ENCODE results near the gene ZNF732.

The ZNF732 gene

DNA sequence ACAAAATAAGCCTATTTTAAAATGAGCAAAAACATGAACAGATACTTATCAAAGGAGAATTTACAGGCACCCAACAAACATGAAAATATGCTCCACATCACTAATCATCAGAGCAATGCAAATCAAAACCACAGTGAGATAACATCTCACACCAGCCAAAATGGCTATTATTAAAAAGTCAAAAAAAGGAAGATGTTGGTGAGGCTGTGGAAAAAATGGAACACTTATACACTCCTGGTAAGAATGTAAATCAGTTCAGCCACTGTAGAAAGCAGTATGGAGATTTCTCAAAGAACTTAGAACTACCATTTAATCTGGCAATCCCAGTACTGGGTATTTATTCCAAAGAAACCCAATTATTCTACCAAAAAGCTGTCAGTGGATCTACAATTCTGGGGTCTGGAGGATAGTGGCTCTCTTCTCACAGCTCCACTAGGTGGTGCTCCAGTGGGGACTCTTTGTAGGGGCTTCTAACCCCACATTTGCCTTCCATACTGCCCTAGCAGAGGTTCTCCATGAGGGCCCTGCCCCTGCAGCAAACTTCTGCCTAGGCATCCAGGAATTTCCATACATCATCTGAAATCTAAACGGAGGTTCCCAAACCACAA lies 9.1 kb upstream of the ZNF732 start:
- ATAC-seq: no peak
- TF ChIP-seq ZNF8 (CRISPR knock-in tag; IDR thresholded peaks at IDR 0.05): no peak
- TF ChIP-seq SNAI2 (CRISPR knock-in tag; IDR thresholded peaks at IDR 0.05): no peak
- TF ChIP-seq, protein P1, sequence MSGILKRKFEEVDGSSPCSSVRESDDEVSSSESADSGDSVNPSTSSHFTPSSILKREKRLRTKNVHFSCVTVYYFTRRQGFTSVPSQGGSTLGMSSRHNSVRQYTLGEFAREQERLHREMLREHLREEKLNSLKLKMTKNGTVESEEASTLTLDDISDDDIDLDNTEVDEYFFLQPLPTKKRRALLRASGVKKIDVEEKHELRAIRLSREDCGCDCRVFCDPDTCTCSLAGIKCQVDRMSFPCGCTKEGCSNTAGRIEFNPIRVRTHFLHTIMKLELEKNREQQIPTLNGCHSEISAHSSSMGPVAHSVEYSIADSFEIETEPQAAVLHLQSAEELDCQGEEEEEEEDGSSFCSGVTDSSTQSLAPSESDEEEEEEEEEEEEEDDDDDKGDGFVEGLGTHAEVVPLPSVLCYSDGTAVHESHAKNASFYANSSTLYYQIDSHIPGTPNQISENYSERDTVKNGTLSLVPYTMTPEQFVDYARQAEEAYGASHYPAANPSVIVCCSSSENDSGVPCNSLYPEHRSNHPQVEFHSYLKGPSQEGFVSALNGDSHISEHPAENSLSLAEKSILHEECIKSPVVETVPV (CRISPR knock-in tag; IDR thresholded peaks at IDR 0.05): no peak
- no peak for TF ChIP-seq TCF4 (CRISPR knock-in tag; IDR thresholded peaks at IDR 0.05; ENCODE audit: borderline replicate concordance)
- TF ChIP-seq, protein P2, sequence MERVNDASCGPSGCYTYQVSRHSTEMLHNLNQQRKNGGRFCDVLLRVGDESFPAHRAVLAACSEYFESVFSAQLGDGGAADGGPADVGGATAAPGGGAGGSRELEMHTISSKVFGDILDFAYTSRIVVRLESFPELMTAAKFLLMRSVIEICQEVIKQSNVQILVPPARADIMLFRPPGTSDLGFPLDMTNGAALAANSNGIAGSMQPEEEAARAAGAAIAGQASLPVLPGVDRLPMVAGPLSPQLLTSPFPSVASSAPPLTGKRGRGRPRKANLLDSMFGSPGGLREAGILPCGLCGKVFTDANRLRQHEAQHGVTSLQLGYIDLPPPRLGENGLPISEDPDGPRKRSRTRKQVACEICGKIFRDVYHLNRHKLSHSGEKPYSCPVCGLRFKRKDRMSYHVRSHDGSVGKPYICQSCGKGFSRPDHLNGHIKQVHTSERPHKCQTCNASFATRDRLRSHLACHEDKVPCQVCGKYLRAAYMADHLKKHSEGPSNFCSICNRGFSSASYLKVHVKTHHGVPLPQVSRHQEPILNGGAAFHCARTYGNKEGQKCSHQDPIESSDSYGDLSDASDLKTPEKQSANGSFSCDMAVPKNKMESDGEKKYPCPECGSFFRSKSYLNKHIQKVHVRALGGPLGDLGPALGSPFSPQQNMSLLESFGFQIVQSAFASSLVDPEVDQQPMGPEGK (CRISPR knock-in tag; IDR thresholded peaks at IDR 0.05; ENCODE audit: borderline replicate concordance): no peak
- TF ChIP-seq ESRRG (CRISPR knock-in tag; IDR thresholded peaks at IDR 0.05): no peak
- no peak for TF ChIP-seq GLIS3 (CRISPR knock-in tag; IDR thresholded peaks at IDR 0.05)
- TF ChIP-seq TOX (CRISPR knock-in tag; IDR thresholded peaks at IDR 0.05; ENCODE audit: borderline replicate concordance): no peak
- TF ChIP-seq, protein P3, sequence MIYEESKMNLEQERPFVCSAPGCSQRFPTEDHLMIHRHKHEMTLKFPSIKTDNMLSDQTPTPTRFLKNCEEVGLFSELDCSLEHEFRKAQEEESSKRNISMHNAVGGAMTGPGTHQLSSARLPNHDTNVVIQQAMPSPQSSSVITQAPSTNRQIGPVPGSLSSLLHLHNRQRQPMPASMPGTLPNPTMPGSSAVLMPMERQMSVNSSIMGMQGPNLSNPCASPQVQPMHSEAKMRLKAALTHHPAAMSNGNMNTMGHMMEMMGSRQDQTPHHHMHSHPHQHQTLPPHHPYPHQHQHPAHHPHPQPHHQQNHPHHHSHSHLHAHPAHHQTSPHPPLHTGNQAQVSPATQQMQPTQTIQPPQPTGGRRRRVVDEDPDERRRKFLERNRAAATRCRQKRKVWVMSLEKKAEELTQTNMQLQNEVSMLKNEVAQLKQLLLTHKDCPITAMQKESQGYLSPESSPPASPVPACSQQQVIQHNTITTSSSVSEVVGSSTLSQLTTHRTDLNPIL (CRISPR knock-in tag; IDR thresholded peaks at IDR 0.05; ENCODE audit: low read depth): no peak
- no peak for TF ChIP-seq ZNF565 (CRISPR knock-in tag; conservative IDR thresholded peaks at IDR 0.05; ENCODE audit: low read depth)
- TF ChIP-seq ZFP30 (CRISPR knock-in tag; IDR thresholded peaks at IDR 0.05): no peak
- no peak for TF ChIP-seq RARB (CRISPR knock-in tag; IDR thresholded peaks at IDR 0.05)
- no peak for TF ChIP-seq BACH2 (CRISPR knock-in tag; IDR thresholded peaks at IDR 0.05; ENCODE audit: borderline replicate concordance)
- no peak for TF ChIP-seq OSR1 (CRISPR knock-in tag; IDR thresholded peaks at IDR 0.05)
- no peak for TF ChIP-seq ZFP3 (CRISPR knock-in tag; IDR thresholded peaks at IDR 0.05)
- TF ChIP-seq CSDC2 (CRISPR knock-in tag; IDR thresholded peaks at IDR 0.05): no peak

DNA sequence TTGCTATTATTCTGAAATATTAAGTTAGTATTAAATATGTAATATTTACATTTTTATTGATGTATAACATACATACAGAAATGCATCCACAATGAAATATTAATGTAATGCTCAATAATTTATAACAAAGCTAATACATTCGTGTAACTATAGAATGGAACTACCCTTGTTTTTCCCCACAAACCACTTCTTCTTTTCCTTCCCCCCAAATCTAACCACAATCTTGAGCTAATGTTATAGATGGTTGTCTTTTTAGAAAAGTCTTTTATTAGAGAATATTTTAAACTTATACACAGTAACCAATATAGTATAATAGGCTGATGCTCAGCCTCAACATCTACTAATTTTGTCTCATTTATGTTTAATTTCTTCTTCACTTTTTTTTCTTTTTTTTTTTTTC lies 4.5 kb upstream of the ZNF732 start:
- TF ChIP-seq, protein P4, sequence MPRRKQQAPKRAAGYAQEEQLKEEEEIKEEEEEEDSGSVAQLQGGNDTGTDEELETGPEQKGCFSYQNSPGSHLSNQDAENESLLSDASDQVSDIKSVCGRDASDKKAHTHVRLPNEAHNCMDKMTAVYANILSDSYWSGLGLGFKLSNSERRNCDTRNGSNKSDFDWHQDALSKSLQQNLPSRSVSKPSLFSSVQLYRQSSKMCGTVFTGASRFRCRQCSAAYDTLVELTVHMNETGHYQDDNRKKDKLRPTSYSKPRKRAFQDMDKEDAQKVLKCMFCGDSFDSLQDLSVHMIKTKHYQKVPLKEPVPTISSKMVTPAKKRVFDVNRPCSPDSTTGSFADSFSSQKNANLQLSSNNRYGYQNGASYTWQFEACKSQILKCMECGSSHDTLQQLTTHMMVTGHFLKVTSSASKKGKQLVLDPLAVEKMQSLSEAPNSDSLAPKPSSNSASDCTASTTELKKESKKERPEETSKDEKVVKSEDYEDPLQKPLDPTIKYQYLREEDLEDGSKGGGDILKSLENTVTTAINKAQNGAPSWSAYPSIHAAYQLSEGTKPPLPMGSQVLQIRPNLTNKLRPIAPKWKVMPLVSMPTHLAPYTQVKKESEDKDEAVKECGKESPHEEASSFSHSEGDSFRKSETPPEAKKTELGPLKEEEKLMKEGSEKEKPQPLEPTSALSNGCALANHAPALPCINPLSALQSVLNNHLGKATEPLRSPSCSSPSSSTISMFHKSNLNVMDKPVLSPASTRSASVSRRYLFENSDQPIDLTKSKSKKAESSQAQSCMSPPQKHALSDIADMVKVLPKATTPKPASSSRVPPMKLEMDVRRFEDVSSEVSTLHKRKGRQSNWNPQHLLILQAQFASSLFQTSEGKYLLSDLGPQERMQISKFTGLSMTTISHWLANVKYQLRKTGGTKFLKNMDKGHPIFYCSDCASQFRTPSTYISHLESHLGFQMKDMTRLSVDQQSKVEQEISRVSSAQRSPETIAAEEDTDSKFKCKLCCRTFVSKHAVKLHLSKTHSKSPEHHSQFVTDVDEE (CRISPR knock-in tag; IDR thresholded peaks at IDR 0.05): no peak
- TF ChIP-seq, protein P5, sequence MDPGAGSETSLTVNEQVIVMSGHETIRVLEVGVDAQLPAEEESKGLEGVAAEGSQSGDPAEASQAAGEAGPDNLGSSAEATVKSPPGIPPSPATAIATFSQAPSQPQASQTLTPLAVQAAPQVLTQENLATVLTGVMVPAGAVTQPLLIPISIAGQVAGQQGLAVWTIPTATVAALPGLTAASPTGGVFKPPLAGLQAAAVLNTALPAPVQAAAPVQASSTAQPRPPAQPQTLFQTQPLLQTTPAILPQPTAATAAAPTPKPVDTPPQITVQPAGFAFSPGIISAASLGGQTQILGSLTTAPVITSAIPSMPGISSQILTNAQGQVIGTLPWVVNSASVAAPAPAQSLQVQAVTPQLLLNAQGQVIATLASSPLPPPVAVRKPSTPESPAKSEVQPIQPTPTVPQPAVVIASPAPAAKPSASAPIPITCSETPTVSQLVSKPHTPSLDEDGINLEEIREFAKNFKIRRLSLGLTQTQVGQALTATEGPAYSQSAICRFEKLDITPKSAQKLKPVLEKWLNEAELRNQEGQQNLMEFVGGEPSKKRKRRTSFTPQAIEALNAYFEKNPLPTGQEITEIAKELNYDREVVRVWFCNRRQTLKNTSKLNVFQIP (CRISPR knock-in tag; IDR thresholded peaks at IDR 0.05; ENCODE audit: borderline replicate concordance, low read depth): no peak
- TF ChIP-seq BACH2 (CRISPR knock-in tag; IDR thresholded peaks at IDR 0.05; ENCODE audit: borderline replicate concordance) (no peak), TOX (CRISPR knock-in tag; IDR thresholded peaks at IDR 0.05; ENCODE audit: borderline replicate concordance) (no peak), TCF4 (CRISPR knock-in tag; IDR thresholded peaks at IDR 0.05; ENCODE audit: borderline replicate concordance) (no peak), ZFP30 (CRISPR knock-in tag; IDR thresholded peaks at IDR 0.05) (no peak), SNAI2 (CRISPR knock-in tag; IDR thresholded peaks at IDR 0.05) (no peak), ZC3H10 (CRISPR knock-in tag; IDR thresholded peaks at IDR 0.05) (no peak)
- TF ChIP-seq, protein P2 (CRISPR knock-in tag; IDR thresholded peaks at IDR 0.05; ENCODE audit: borderline replicate concordance): no peak
- TF ChIP-seq, protein P1 (CRISPR knock-in tag; IDR thresholded peaks at IDR 0.05): no peak
- TF ChIP-seq, protein P3 (CRISPR knock-in tag; IDR thresholded peaks at IDR 0.05; ENCODE audit: low read depth): no peak
- ATAC-seq: no peak
